ENCODE data around the gene ANKRD9. TPM values are rescaled to one million over a fixed set of nuclear protein-coding genes. Genes with fewer than 3 reads are reported as not detected.

ANKRD9 gene
- total RNA-seq, 1 donor from 2014 or later, result 31.4 TPM

GRCh38 chr14:102490456-102490855 is 19.1 kb downstream of the ANKRD9 start:
- no peak overlapping the region for H3K4me3 Mint-ChIP-seq
- TF ChIP-seq, protein P1, sequence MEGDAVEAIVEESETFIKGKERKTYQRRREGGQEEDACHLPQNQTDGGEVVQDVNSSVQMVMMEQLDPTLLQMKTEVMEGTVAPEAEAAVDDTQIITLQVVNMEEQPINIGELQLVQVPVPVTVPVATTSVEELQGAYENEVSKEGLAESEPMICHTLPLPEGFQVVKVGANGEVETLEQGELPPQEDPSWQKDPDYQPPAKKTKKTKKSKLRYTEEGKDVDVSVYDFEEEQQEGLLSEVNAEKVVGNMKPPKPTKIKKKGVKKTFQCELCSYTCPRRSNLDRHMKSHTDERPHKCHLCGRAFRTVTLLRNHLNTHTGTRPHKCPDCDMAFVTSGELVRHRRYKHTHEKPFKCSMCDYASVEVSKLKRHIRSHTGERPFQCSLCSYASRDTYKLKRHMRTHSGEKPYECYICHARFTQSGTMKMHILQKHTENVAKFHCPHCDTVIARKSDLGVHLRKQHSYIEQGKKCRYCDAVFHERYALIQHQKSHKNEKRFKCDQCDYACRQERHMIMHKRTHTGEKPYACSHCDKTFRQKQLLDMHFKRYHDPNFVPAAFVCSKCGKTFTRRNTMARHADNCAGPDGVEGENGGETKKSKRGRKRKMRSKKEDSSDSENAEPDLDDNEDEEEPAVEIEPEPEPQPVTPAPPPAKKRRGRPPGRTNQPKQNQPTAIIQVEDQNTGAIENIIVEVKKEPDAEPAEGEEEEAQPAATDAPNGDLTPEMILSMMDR (conservative IDR thresholded peaks at IDR 0.05), result no peak
- peaks cover 4% of the 10 kb centered on the region for H3K36me3 Mint-ChIP-seq
- no peak overlapping the region for H3K27ac Mint-ChIP-seq
- DNase-seq (ENCODE audit: extremely low spot score, unreplicated experiment), result no peak
- no peaks in the 10 kb centered on the region for H3K9me3 Mint-ChIP-seq
- H3K27me3 Mint-ChIP-seq, result no peaks in the 10 kb centered on the region
- H3K4me1 Mint-ChIP-seq (ENCODE audit: unreplicated experiment), result peaks cover 6% of the 10 kb centered on the region

DNA sequence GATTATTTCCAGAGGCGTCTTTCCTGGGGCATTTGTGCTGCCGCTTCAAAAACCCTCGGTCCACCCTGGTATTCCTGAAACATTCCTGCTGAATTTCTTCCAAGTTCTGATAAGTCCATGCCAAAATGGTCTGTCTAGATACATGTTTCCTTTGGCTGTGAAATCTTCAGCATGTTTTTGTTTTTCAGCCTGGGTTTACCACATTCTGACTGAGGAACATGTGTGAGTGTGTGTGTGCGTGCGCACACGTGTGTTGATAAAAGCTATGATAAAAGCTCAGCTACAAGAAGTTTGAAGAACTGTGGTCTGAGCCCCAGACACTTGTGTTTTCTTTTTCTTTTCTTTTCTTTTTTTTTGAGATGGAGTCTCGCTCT is 22.4 kb downstream of the ANKRD9 start:
- Mint-ChIP-seq H3K27ac (no peak overlapping the region), H3K4me3 (no peak overlapping the region), H3K9me3 (peaks cover 4% of the 10 kb centered on the region), H3K27me3 (no peaks in the 10 kb centered on the region), H3K4me1 (ENCODE audit: unreplicated experiment) (peaks cover 6% of the 10 kb centered on the region), H3K36me3 (peaks cover 12% of the 10 kb centered on the region)
- no peak for DNase-seq (ENCODE audit: extremely low spot score, unreplicated experiment)
- TF ChIP-seq, protein P1 (conservative IDR thresholded peaks at IDR 0.05), result no peak

GRCh38 chr14:102486513-102487203 is 22.9 kb downstream of the ANKRD9 start:
- Mint-ChIP-seq H3K9me3 (peaks cover 4% of the 10 kb centered on the region), H3K4me1 (ENCODE audit: unreplicated experiment) (peaks cover 6% of the 10 kb centered on the region), H3K36me3 (peaks cover 13% of the 10 kb centered on the region), H3K4me3 (peak overlapping the region; percentile 30), H3K27ac (no peak overlapping the region), H3K27me3 (no peaks in the 10 kb centered on the region)
- no peak for DNase-seq (ENCODE audit: extremely low spot score, unreplicated experiment)
- TF ChIP-seq, protein P1 (conservative IDR thresholded peaks at IDR 0.05), result no peak

- Mint-ChIP-seq H3K27ac (no peak overlapping the region), H3K27me3 (no peaks in the 10 kb centered on the region), H3K4me1 (ENCODE audit: unreplicated experiment) (peaks cover 6% of the 10 kb centered on the region), H3K9me3 (peaks cover 4% of the 10 kb centered on the region), H3K4me3 (no peak overlapping the region), H3K36me3 (peaks cover 13% of the 10 kb centered on the region)
- DNase-seq (ENCODE audit: extremely low spot score, unreplicated experiment), result no peak
- TF ChIP-seq, protein P1 (conservative IDR thresholded peaks at IDR 0.05), result no peak
Measured at GRCh38 chr14:102485693-102486512, 23.7 kb downstream of the ANKRD9 start.

- Mint-ChIP-seq H3K4me3 (no peak overlapping the region), H3K9me3 (peaks cover 4% of the 10 kb centered on the region), H3K27me3 (no peaks in the 10 kb centered on the region), H3K36me3 (peaks cover 20% of the 10 kb centered on the region), H3K4me1 (ENCODE audit: unreplicated experiment) (no peaks in the 10 kb centered on the region), H3K27ac (no peak overlapping the region)
- TF ChIP-seq, protein P1 (conservative IDR thresholded peaks at IDR 0.05), result no peak
- DNase-seq (ENCODE audit: extremely low spot score, unreplicated experiment), result no peak
Measured at GRCh38 chr14:102484316-102484715, 25.3 kb downstream of the ANKRD9 start.
